ENCODE results near the gene HERC2.
"Not testable (repeated sequence)": the region's sequence is repeated elsewhere in the genome, so short reads cannot be mapped to it uniquely, and the experiment has no call there.

The HERC2 gene

DNA sequence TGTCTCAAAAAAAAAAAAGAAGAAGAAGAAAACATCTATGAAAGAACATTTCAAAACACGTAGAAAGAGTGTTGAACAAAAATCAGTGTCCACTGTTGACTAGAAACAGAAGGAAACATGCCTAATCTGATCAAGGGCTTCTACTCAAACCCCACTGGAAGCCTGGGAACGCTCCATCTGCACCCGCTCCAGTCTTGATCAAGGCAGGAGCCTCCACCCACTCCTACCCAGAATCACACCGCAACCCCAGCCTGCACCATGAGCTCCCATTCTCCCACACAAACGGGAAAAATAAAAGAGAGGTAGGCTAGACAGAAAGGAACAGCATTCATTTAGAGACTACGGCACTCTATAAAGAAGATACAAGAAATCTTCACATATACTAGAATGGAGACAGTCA is 181.9 kb downstream of the HERC2 start:
- Histone ChIP-seq H3K4me2 (ENCODE audit: insufficient read depth, low read length) (no peak overlapping the region), H2AFZ (ENCODE audit: low read depth, low read length) (no peak overlapping the region), H4K20me1 (ENCODE audit: insufficient read depth, low read length) (no peaks in the 10 kb centered on the region), H3K36me3 (ENCODE audit: insufficient read depth, low read length) (peaks cover 47% of the 10 kb centered on the region), H3K9me3 (ENCODE audit: insufficient read depth, low read length, severe bottlenecking) (no peaks in the 10 kb centered on the region), H3K4me1 (ENCODE audit: insufficient read depth, low read length) (no peaks in the 10 kb centered on the region), H3K27me3 (ENCODE audit: insufficient read depth, low read length, poor library complexity) (no peaks in the 10 kb centered on the region), H3K79me2 (ENCODE audit: insufficient read depth, low read length) (no peaks in the 10 kb centered on the region), H3K9ac (ENCODE audit: low read depth, low read length) (no peak overlapping the region), H3K4me3 (ENCODE audit: low read depth in 1 of 2, low read length in 2 of 2) (no peak overlapping the region), H3K27ac (ENCODE audit: low read length) (no peak overlapping the region)
- ATAC-seq (ENCODE audit: insufficient read depth, low read depth) (no peak), DNase-seq (no peak)
- TF ChIP-seq EZH2 (IDR thresholded peaks at IDR 0.05; ENCODE audit: borderline replicate concordance, low read depth, low read length, severe bottlenecking): no peak
- TF ChIP-seq, protein P1, sequence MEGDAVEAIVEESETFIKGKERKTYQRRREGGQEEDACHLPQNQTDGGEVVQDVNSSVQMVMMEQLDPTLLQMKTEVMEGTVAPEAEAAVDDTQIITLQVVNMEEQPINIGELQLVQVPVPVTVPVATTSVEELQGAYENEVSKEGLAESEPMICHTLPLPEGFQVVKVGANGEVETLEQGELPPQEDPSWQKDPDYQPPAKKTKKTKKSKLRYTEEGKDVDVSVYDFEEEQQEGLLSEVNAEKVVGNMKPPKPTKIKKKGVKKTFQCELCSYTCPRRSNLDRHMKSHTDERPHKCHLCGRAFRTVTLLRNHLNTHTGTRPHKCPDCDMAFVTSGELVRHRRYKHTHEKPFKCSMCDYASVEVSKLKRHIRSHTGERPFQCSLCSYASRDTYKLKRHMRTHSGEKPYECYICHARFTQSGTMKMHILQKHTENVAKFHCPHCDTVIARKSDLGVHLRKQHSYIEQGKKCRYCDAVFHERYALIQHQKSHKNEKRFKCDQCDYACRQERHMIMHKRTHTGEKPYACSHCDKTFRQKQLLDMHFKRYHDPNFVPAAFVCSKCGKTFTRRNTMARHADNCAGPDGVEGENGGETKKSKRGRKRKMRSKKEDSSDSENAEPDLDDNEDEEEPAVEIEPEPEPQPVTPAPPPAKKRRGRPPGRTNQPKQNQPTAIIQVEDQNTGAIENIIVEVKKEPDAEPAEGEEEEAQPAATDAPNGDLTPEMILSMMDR (IDR thresholded peaks at IDR 0.05; ENCODE audit: borderline replicate concordance, extremely low read depth, low read length, poor library complexity, severe bottlenecking): no peak

GRCh38 chr15:28137408-28138039 is 184.5 kb downstream of the HERC2 start:
- H4K20me1 ChIP-seq (ENCODE audit: insufficient read depth, low read length); H3K4me1 ChIP-seq (ENCODE audit: insufficient read depth, low read length); DNase-seq; H3K4me3 ChIP-seq (ENCODE audit: low read depth in 1 of 2, low read length in 2 of 2); H3K27me3 ChIP-seq (ENCODE audit: insufficient read depth, low read length, poor library complexity); H3K9me3 ChIP-seq (ENCODE audit: insufficient read depth, low read length, severe bottlenecking); ATAC-seq (ENCODE audit: insufficient read depth, low read depth); H2AFZ ChIP-seq (ENCODE audit: low read depth, low read length); H3K79me2 ChIP-seq (ENCODE audit: insufficient read depth, low read length); H3K27ac ChIP-seq (ENCODE audit: low read length); H3K4me2 ChIP-seq (ENCODE audit: insufficient read depth, low read length); H3K9ac ChIP-seq (ENCODE audit: low read depth, low read length): not testable (repeated sequence)
- H3K36me3 ChIP-seq (ENCODE audit: insufficient read depth, low read length): peaks cover 49% of the 10 kb centered on the region

GRCh38 chr15:28136236-28136904 is 185.6 kb downstream of the HERC2 start:
- ATAC-seq (ENCODE audit: insufficient read depth, low read depth): peak; percentile 85

DNA sequence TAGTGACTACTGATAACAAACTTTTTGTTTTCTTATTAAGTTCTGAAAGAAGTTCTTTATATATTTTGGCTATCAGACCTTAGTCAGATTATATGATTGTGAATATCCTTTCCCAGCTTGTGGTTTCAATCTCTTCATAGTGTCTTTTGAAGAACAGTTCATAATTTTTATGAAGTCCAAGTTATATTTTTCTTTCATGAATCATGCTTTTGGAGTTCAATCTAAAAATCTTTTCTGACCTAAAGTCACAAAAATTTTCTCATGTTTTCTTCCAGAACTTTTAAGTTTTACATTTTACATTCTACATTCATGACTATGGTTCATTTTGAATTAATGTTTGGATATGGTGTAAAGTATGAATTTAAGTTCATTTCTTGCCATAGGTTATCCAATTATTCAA is 188.7 kb downstream of the HERC2 start:
- H3K4me2 ChIP-seq (ENCODE audit: insufficient read depth, low read length): no peak overlapping the region
- no peaks in the 10 kb centered on the region for H3K9me3 ChIP-seq (ENCODE audit: insufficient read depth, low read length, severe bottlenecking)
- no peak for DNase-seq
- no peak overlapping the region for H3K27ac ChIP-seq (ENCODE audit: low read length)
- no peaks in the 10 kb centered on the region for H3K27me3 ChIP-seq (ENCODE audit: insufficient read depth, low read length, poor library complexity)
- no peak overlapping the region for H2AFZ ChIP-seq (ENCODE audit: low read depth, low read length)
- H3K9ac ChIP-seq (ENCODE audit: low read depth, low read length): no peak overlapping the region
- ATAC-seq (ENCODE audit: insufficient read depth, low read depth): no peak
- H4K20me1 ChIP-seq (ENCODE audit: insufficient read depth, low read length): no peaks in the 10 kb centered on the region
- TF ChIP-seq, protein P1 (IDR thresholded peaks at IDR 0.05; ENCODE audit: borderline replicate concordance, extremely low read depth, low read length, poor library complexity, severe bottlenecking): no peak
- no peak for TF ChIP-seq EZH2 (IDR thresholded peaks at IDR 0.05; ENCODE audit: borderline replicate concordance, low read depth, low read length, severe bottlenecking)
- no peak overlapping the region for H3K4me3 ChIP-seq (ENCODE audit: low read depth in 1 of 2, low read length in 2 of 2)
- no peaks in the 10 kb centered on the region for H3K4me1 ChIP-seq (ENCODE audit: insufficient read depth, low read length)
- no peaks in the 10 kb centered on the region for H3K79me2 ChIP-seq (ENCODE audit: insufficient read depth, low read length)
- H3K36me3 ChIP-seq (ENCODE audit: insufficient read depth, low read length): peaks cover 59% of the 10 kb centered on the region

More at GRCh38 chr15:28136236-28136904, 185.6 kb downstream of the HERC2 start:
- not testable (repeated sequence) for H3K27ac ChIP-seq (ENCODE audit: low read length); H4K20me1 ChIP-seq (ENCODE audit: insufficient read depth, low read length); H3K9me3 ChIP-seq (ENCODE audit: insufficient read depth, low read length, severe bottlenecking); H3K27me3 ChIP-seq (ENCODE audit: insufficient read depth, low read length, poor library complexity); H3K79me2 ChIP-seq (ENCODE audit: insufficient read depth, low read length); H3K9ac ChIP-seq (ENCODE audit: low read depth, low read length); H3K4me2 ChIP-seq (ENCODE audit: insufficient read depth, low read length); H3K4me3 ChIP-seq (ENCODE audit: low read depth in 1 of 2, low read length in 2 of 2); H2AFZ ChIP-seq (ENCODE audit: low read depth, low read length); H3K4me1 ChIP-seq (ENCODE audit: insufficient read depth, low read length)
- H3K36me3 ChIP-seq (ENCODE audit: insufficient read depth, low read length): peaks cover 49% of the 10 kb centered on the region
- peak; percentile 34 for DNase-seq

Measured in DND-41 (cell line).